OCI-M2 (cell line): ENCODE measurements around the gene PLBD1.

Experiments
- DNase-seq: peaks from one replicate; lab custom pipeline; 2025; ENCODE audit not compliant: unreplicated experiment; lab: John Stamatoyannopoulos, UW

PLBD1 gene, protein sequence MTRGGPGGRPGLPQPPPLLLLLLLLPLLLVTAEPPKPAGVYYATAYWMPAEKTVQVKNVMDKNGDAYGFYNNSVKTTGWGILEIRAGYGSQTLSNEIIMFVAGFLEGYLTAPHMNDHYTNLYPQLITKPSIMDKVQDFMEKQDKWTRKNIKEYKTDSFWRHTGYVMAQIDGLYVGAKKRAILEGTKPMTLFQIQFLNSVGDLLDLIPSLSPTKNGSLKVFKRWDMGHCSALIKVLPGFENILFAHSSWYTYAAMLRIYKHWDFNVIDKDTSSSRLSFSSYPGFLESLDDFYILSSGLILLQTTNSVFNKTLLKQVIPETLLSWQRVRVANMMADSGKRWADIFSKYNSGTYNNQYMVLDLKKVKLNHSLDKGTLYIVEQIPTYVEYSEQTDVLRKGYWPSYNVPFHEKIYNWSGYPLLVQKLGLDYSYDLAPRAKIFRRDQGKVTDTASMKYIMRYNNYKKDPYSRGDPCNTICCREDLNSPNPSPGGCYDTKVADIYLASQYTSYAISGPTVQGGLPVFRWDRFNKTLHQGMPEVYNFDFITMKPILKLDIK

DNA sequence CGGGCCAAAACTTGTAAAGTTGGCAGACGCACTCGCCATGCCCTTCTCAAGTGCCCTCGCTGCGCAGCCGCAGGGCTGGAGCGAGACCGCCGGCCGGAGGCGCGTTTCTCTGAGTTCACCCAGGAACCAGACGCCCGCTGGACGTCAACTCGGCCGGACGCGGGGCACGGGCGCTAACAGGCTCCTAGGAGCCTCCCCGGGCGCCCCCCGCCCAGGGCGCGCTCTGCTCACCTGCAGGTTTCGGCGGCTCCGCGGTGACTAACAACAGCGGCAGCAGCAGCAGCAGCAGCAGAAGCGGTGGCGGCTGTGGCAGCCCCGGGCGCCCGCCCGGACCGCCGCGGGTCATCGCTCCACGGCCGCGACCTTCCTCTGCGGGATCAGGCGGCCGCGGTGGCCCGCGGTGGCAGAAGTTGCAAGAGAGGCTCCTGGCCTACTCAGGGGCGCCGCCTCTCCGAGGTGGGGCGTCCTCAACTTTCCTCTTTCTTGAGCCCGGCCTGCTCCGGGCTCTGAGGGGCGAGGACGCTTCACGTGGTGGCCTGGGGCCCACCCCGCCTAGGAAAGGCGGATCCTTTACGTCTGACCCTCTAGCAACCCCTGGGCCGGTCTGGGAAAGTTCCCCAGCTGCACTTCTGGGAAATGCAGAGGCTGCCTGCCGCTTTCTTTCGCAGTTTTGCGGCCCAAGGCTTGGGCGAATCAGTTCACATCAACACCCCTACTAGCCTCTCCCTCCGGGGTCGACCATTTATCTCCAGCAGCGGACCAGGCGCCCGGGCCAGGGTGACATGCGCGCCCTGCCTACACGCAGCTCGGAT is at the start of gene PLBD1:
PLBD1 (minus strand) TSS at position 533 of the 812 bp plus-strand sequence; CDS start at position 346, 187 bp downstream.
- DNase-seq = no peak

DNA sequence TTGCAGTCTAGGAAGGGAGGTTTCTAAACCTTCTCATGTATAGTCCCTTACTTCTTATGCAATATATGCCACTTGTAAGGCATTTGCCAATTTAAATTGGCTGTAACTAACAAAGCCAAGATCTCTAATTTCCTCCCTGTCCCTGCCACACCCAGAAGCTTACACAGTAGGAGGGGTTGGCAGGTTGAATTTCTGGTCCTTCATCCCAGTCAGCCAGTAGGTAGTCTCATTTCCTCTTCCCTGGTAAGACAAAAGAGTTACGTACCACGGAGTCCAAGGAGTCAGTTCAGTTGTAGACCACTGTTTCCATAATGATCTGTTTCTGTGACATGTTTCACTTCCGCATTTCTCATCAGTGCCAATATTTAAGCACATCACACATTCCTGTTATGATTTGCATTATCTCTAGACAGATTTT is 47.0 kb upstream of the PLBD1 start:
- DNase-seq = no peak

DNA sequence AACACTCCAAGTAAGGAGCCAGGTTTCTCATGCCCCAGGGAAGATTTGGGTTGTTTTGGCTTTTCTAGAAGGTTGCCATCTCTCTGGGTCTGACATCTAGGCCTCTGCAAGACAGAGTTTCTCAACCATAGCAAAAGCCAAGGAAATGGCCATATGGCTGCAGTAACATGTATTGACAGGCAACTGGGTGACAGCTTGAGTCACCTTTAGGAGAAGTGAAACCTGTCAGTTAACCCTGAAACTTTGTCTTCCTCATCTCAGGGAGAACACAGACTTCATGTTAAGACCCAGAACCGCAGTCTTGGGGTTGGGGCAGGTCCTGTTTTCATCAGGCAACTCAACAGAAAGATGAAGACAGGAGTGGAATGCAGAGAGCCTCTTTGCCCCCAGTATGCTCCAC is 46.0 kb upstream of the PLBD1 start:
- no peak for DNase-seq

DNA sequence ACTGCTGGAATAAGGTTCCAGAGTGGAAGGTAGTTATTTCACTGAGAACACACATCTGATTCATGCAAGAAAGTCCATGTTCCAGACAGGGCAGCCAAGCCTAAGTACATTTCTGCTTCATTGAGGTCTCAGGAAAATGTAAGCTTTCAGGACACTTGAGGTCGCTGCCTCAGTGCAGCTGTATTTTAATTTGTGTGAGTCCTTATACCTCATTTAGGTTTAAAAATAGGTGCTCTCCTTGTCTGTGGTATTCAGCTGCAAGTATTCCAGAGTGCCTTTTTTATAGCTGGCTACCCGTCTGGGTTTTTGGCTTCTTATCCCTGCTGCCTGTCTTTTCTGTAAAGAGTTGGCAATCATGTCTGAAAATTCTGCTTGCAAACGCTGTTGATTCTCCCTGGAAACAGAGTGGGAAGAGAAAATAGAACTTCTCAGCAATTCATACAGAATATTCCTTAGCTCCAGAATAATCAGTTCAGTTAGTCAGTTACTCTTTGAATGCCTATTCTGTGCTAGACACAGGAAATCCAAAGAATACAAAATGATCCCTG is 45.3 kb upstream of the PLBD1 start:
- DNase-seq = no peak

DNA sequence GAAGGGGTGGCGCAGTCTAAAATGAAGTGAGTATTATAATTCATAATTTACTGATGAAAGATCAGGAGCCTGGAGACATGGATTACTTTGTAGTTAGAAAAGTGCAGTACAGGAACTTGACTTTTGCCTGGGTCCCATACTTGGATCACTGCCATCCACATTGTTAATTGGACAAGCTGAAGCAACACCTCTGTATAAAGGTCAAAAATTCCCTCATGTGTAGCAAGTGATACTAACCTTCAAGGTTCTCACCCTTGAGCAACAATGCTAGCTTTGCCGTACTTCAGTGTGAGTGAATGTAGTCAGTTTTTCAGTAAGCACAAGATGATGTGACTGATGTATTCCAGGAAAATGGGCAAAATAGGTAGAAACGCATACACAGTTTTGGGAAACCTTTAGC is 44.6 kb upstream of the PLBD1 start:
- no peak for DNase-seq

DNA sequence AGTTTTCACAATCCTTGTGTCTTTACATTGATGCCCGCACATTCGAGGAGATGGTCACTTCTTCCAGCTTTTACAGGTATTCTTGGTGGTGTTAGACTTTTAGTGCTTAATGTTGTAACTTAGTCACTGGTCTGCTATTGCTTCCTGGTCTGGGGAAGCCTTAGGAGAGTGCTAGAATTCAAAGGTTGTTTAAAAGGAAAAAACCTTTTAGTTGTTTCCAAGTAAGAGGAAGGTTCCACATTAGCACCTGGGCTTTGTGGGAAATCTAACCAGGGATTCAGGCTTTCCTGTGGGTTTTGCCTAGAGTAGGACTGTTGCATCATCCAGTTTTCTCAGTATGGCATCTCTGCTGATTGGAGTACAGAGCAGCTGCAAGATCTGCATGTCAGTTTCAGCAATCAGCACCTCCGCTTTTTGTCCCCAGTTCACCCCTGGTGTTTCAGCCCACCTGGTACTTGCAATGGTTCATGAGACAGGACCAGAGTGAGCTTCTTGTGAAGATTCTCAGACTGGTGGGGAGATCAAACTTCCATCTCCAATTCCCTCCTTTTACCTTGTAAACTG is 44.0 kb upstream of the PLBD1 start:
- DNase-seq = no peak

DNA sequence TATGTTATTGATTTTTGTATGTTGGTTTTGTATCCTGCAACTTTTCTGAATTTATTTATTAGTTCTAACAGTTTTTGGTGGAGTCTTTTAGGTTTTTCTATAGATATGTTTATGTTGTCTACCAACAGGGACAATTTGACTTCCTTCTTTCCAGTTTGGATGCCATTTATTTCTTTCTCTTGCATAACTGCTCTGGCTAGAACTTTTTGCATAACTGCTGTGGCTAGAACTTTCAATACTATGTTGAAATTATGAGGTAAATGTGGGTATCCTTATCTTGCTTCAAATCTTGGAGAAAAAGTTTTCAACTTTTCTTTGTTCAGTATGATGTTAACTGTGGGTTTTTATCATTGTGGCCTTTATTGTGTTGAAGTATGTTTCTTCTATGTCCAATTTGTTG is 39.9 kb upstream of the PLBD1 start:
- DNase-seq = no peak

DNA sequence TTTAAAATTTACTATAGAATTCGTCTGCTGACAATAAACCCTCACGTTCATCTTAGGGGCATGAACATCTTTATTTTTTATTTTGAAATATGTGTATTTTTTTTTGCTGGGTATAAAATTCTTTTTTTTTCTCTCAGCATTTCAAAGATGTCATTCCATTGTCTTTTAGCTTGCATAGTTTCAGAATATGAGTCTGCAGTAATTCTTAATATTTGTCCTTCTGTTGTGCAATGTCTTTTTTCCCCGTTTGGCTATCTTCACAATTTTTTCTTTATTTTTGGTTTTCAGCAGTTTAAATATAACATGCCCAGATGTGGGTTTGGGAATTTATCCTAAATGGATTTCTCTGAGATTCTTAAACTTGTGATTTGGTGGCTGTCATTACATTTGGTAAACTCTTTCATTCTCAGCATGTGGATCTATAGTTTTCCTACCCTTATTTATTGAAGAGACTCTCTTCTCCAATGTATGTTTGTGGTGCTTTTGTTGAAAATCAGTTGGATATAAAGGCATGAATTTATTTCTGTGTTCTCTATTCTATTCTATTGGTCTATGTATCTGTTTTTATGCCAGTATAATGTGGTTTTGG is 37.8 kb upstream of the PLBD1 start:
- DNase-seq = no peak

DNA sequence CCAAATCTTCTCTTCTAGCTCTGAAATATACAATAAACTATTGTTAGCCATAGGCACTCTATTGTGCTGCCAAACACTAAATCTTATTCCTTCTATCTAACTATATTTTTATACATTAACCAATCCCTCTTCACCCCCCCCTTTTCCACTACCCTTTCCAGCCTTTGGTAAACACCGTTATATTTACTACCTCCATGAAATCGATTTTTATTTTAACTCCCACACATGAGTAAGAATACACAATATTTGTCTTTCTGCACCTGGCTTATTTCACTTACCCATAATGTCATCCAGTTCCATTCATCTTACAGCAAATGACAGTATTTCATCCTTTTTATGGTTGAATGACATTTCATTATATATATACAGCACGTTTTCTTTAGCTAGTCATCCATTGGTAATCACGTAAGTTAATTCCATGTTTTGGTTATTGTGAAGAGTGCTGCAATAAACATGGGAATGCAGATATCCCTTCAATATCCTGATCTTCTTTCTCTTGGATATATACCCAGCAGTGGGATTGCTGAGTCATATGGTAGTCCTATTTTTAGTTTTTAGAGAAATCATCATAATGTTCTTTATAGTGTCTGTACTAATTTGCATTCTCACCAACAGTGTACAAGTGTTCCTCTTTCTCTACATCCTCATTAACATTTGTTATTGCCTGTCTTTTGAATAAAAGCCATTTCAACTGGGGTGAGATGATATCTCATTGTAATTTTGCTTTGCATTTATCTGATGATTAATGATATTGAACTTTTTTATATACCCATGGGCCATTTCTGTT is 34.2 kb upstream of the PLBD1 start:
- DNase-seq = no peak

DNA sequence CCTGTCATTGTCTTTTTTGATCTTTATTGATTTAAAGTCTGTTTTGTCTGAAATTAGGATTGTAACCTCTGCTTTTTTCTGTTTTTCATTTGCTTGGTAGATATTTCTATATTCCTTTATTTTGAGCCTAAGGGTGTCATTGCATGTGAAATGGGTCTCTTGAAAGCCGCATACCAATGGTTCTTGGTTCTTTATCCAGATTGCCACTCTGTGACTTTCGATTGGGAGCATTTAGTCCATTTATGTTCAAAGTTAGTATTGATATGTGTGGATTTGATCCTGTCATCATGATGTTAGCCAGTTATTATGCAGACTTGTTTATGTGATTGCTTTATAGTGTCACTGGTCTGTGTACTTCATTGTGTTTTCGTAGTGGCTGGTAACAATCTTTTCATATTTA is 29.8 kb upstream of the PLBD1 start:
- no peak for DNase-seq

DNA sequence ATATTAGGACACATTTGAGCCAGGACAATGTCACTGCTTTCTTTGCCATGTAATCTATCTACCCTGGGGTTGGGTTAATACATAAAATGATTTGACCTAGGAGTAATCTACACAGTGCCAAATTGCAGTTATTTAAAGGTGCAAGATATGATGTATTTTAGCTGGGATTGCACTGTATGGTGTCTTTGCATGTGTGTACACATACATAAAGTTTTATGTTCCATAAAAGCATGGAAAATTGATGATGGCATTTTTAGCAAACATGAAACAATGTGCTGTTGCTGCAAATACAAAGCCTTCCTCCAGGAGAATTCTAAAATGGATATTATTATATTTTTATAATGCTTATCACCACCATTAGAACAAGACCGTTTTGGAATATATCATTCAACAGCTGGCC is 24.0 kb upstream of the PLBD1 start:
- DNase-seq = no peak

DNA sequence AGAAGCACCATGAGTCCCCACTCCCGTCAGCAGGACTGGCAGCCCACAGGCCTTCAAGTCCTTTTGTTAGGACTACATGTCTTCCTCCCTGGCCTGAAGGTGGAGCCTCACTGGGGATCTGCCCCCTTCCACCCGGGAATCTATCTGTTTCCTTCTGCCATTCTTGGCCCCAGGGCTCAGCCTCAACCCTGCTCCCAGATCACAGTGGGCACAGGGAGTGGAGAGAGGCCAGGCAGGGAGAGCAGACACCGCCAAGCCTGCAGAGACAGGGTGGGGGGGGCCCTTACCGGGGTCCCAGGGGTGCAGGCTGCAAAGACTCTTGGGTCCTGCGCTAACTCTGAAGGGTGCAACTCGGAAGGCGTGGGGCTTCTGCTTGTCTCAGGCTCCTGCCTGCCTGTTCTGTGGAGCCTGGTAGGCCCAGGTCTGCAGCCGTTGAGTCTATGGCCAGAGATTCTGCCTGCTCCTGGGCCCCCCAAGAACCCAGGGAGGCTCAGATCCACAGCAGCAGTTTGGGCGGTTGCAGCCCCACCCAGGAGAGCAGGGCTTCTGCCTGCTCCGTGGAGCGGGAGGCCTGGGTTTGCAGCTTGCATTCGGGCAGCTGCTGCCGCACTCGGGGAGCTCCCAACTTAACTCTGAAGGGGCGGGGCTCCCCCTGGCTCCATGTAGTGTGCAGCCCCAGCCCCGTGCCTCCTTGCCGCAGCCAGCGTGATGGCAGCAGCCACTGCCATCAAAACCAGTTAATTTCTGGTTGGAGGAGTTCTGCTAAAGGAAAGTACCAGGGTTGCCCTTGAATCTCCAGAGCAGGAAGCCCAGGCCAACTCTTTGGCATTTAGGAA is 21.7 kb upstream of the PLBD1 start:
- no peak for DNase-seq

DNA sequence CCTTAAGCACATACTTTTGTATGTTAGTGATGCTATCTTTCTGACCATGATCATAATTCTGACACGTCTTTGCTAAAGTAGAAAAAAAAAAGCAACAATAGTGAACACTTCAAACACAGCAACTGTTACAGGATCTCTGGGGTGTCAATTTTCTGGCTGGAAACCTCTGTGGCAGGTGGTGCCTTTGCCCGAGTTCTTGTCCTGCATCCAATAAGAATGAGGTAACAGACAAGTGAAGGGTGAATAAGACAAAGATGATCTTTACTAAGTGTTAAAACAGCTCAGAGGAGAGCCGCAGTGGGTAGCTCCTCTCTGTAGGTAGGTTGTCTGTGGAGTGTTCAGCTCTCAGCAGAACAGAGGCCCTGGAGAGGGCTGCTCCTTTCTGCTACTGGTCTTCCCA is 20.9 kb upstream of the PLBD1 start:
- DNase-seq = no peak

DNA sequence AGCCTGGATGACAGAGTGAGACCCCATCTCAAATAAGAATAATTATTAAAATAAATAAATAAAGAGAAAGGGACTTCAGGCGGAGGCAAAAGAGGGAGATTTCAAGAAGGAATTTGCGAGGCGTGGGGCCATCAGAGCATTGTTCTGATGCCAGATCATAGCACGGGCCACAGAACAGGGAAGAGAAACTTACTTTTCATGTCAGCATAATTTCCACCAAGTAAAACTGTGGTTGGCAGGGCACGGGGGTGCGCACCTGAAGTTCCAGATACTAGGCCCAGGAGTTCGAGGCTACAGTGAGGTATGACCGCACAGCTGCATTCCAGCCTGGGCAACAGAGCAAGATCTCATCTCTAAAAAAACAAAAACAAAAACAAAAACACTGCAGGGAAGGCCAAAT is 11.0 kb upstream of the PLBD1 start:
- DNase-seq = no peak

DNA sequence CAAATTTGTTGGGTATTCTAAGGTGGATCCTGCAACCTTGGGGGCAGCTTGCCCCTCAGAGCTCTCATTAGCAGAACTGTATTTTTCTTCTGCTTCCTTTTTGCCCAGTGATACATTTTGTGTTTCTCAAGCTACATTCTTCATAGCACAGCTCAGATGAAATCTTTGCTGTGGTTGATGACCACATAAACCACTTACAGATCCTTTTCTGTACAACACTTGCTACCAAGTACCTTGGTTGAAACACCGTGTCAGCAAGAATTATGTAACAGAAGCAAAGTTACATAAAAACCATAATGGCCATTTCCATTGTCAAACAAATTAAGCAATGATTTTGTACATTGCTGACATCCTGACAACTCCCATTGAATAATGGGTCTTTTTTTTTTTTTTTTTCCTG is 9.7 kb upstream of the PLBD1 start:
- no peak for DNase-seq

DNA sequence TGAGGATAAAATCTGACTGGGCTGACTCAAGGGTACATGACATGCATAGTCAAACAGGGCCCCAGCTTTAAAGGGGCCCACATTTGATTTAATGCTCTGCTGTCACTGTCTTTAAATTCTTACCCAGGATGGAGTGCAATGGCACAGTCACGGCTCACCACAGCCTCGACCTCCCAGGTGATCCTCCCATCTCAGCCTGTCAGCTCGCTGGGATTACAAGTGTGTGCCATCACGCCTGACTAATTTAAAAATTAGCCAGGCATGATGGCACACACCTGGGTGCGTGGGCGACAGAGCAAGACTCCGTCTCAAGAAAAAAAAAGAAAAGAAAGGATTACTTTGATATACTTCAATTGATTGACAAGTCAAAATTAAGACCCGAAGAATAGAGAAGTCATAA is 9.2 kb upstream of the PLBD1 start:
- DNase-seq = no peak

DNA sequence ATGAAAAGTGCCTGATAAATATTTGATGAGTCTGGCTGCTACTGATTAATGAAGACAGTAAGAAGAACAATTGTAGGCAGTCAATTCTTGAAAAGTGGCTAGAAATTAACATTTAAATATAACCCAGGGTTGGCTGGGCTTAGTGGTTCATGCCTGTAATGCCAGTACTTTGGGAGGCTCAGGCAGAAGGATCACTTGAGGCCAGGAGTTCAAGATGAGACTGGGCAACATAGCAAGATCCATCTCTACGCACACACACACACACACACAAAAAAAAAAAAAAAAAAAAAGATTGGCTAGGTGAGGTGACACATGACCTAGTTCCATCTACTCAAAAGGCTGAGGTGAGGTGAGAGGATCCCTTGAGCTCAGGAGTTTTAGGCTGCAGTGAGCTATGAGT is 7.9 kb upstream of the PLBD1 start:
- no peak for DNase-seq

DNA sequence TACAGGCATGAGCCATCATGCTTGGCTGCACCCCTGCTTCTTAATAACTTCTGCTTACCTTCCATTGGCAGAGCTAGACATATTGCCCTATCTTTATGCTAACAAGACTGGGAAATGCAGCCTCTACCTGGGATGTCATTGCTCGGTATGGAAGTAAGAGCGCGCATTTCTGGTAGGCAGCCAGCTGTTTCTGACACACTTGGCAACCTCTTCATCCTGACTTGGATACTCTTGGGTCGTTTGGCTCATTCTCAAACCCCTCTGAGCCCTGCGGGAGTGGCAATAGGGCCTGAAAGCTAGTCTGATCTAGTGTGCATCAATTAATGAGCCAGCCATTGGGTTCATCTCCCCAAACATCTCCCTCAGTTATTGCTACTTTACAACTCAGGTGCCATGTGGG is 5.4 kb upstream of the PLBD1 start:
- DNase-seq = no peak

DNA sequence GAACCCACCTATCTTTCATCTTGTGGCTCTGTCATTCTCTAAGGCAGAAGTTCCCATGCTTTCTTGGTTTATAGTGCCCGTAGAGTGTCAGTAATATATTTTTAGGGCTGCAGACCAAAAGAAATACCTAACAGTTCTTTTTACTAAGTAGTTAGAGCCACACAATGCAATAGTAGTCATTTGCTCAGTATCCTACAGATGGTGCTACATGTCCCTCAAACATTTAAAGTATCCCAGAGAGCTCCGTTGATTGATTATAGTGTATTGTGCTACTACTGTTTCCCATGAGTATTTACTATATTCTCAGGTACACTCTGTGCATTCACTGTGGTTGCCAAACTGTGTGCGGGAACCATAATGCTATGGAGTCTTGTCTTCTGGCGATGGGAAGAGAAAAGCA is 4.7 kb upstream of the PLBD1 start:
- no peak for DNase-seq
